Left lobe of liver (tissue), 2 donors: ENCODE measurements around the gene GABBR2. TPM values are rescaled to one million over a fixed set of nuclear protein-coding genes. Genes with fewer than 3 reads are reported as not detected.

ENCODE experiments used
- ATAC-seq: fragments of 200-7000 bp; cut with Tn5 transposase; one replicate; pipeline ENCODE4 v1.9.1; 2020; ENCODE audit warnings: mild to moderate bottlenecking, moderate library complexity
- DNase-seq: peaks from one replicate; pipeline ENCODE4 v3.0.0-alpha.2; 2020; ENCODE audit warnings: low spot score
- total RNA-seq: library from RNA; stranded (reverse); gene quantifications from one replicate; pipeline ENCODE4 v1.2.1, GENCODE V29; 2021
- donor health status: DM: no; HTN: no; CAD: no; lungs with moderate emphysema.
- donor health status: DM: no; HTN: yes; CAD: no.

GABBR2 gene
- total RNA-seq, result not detected

- ATAC-seq (peak; percentile 46), DNase-seq (no peak)
These were observed at the start of gene GABBR2 for GRCh38 chr9:98708933-98709911. GABBR2 (minus strand) TSS chr9:98708935; CDS start chr9:98708737, 198 bp downstream.

- ATAC-seq, result no peak
- DNase-seq, result no peak
These were observed 46.4 kb upstream of the GABBR2 start for GRCh38 chr9:98755006-98755618.

- DNase-seq, result no peak
- no peak for ATAC-seq
These were observed 42.5 kb upstream of the GABBR2 start for GRCh38 chr9:98751210-98751609.

- ATAC-seq, result no peak
- DNase-seq, result no peak
These were observed 41.8 kb upstream of the GABBR2 start for GRCh38 chr9:98750364-98751060.

GRCh38 chr9:98747476-98747875 lies 38.7 kb upstream of the GABBR2 start:
- no peak for ATAC-seq

GRCh38 chr9:98745470-98745869 lies 36.7 kb upstream of the GABBR2 start:
- ATAC-seq (no peak), DNase-seq (no peak)

More at GRCh38 chr9:98747476-98747875, 38.7 kb upstream of the GABBR2 start:
- no peak for DNase-seq

GRCh38 chr9:98743818-98744611 lies 35.3 kb upstream of the GABBR2 start:
- DNase-seq (no peak), ATAC-seq (no peak)

- ATAC-seq, result no peak
- DNase-seq, result no peak
These were observed 34.6 kb upstream of the GABBR2 start for GRCh38 chr9:98743329-98743728.

- ATAC-seq, result no peak
- DNase-seq, result no peak
These were observed 33.9 kb upstream of the GABBR2 start for GRCh38 chr9:98742325-98743280.

GRCh38 chr9:98740226-98740881 lies 31.6 kb upstream of the GABBR2 start:
- DNase-seq (no peak), ATAC-seq (no peak)

GRCh38 chr9:98738741-98739140 lies 30.0 kb upstream of the GABBR2 start:
- DNase-seq (no peak), ATAC-seq (no peak)

- ATAC-seq, result no peak
These were observed 27.5 kb upstream of the GABBR2 start for GRCh38 chr9:98736226-98736625.

GRCh38 chr9:98732801-98733200 lies 24.1 kb upstream of the GABBR2 start:
- ATAC-seq (no peak), DNase-seq (no peak)

More at GRCh38 chr9:98736226-98736625, 27.5 kb upstream of the GABBR2 start:
- DNase-seq, result no peak

- no peak for ATAC-seq
- DNase-seq, result no peak
These were observed 23.4 kb upstream of the GABBR2 start for GRCh38 chr9:98732091-98732490.

GRCh38 chr9:98730871-98731270 lies 22.1 kb upstream of the GABBR2 start:
- no peak for DNase-seq
- ATAC-seq, result no peak

GRCh38 chr9:98728500-98728899 lies 19.8 kb upstream of the GABBR2 start:
- ATAC-seq (no peak), DNase-seq (no peak)

GRCh38 chr9:98727428-98727827 lies 18.7 kb upstream of the GABBR2 start:
- DNase-seq (no peak), ATAC-seq (no peak)

- ATAC-seq, result peak; percentile 18
These were observed 18.0 kb upstream of the GABBR2 start for GRCh38 chr9:98726735-98727134.

More at GRCh38 chr9:98726735-98727134, 18.0 kb upstream of the GABBR2 start:
- DNase-seq, result no peak
